WERI-Rb-1 (cell line): ENCODE results near the gene XPO5.
"Not testable (repeated sequence)": the region's sequence is repeated elsewhere in the genome, so short reads cannot be mapped to it uniquely, and the experiment has no call there.

Source experiments
- DNase-seq: peaks from one replicate; pipeline ENCODE4 v3.0.0-alpha.2; 2020
- H3K27ac ChIP-seq: fragments of 250-450 bp; sonication (Bioruptor Pico); 2 replicates; pipeline ENCODE4 v1.5.1; 2020; ENCODE audit warnings: mild to moderate bottlenecking, moderate library complexity
- H3K27me3 ChIP-seq: fragments of 250-450 bp; sonication (Bioruptor Pico); 2 replicates; pipeline ENCODE4 v1.5.1; 2021; ENCODE audit warnings: mild to moderate bottlenecking, low read depth, moderate library complexity; ENCODE audit not compliant: insufficient read depth, severe bottlenecking
- H3K36me3 ChIP-seq: fragments of 250-450 bp; sonication (Bioruptor Pico); 2 replicates; pipeline ENCODE4 v1.5.1; 2020; ENCODE audit warnings: mild to moderate bottlenecking, moderate library complexity
- H3K4me3 ChIP-seq: 2 replicates; pipeline ENCODE4 v1.5.1; 2011; ENCODE audit warnings: low read depth, mild to moderate bottlenecking, control low read depth, low read length
- H3K9me3 ChIP-seq: fragments of 250-450 bp; sonication (Bioruptor Pico); 2 replicates; pipeline ENCODE4 v1.5.1; 2021; ENCODE audit warnings: mild to moderate bottlenecking, moderate library complexity; ENCODE audit not compliant: severe bottlenecking
- CTCF ChIP-seq: IDR thresholded peaks from 2 replicates; pipeline ENCODE4 v1.5.1; 2011; ENCODE audit warnings: low read depth, mild to moderate bottlenecking, control low read depth, inconsistent platforms, low read length

XPO5 gene

GRCh38 chr6:43559328-43559727 lies 16.5 kb downstream of the XPO5 start:
- Histone ChIP-seq H3K36me3 (peaks cover 100% of the 10 kb centered on the region), H3K27ac (no peak overlapping the region)
- TF ChIP-seq CTCF = no peak

GRCh38 chr6:43557620-43558019 lies 18.2 kb downstream of the XPO5 start:
- H3K4me3 ChIP-seq, H3K9me3 ChIP-seq, DNase-seq, H3K27me3 ChIP-seq, H3K27ac ChIP-seq: not testable (repeated sequence)
- peaks cover 100% of the 10 kb centered on the region for H3K36me3 ChIP-seq

More at GRCh38 chr6:43559328-43559727, 16.5 kb downstream of the XPO5 start:
- Histone ChIP-seq H3K4me3 (no peak overlapping the region), H3K9me3 (no peaks in the 10 kb centered on the region), H3K27me3 (no peaks in the 10 kb centered on the region)
- no peak for DNase-seq

GRCh38 chr6:43547222-43547621 lies 28.6 kb downstream of the XPO5 start:
- Histone ChIP-seq H3K4me3 (no peak overlapping the region), H3K36me3 (peaks cover 100% of the 10 kb centered on the region), H3K27ac (no peak overlapping the region), H3K27me3 (no peaks in the 10 kb centered on the region), H3K9me3 (no peaks in the 10 kb centered on the region)
- no peak for DNase-seq
- TF ChIP-seq CTCF = no peak

GRCh38 chr6:43544461-43544860 lies 31.4 kb downstream of the XPO5 start:
- H3K36me3 ChIP-seq = peaks cover 99% of the 10 kb centered on the region
- DNase-seq = no peak
- no peaks in the 10 kb centered on the region for H3K9me3 ChIP-seq
- no peak overlapping the region for H3K4me3 ChIP-seq
- no peak overlapping the region for H3K27ac ChIP-seq
- TF ChIP-seq CTCF = no peak
- H3K27me3 ChIP-seq = no peaks in the 10 kb centered on the region

GRCh38 chr6:43541774-43542471 lies 33.9 kb downstream of the XPO5 start:
- no peak for TF ChIP-seq CTCF
- H3K4me3 ChIP-seq = no peak overlapping the region
- no peak overlapping the region for H3K27ac ChIP-seq
- DNase-seq = no peak
- no peaks in the 10 kb centered on the region for H3K9me3 ChIP-seq
- H3K36me3 ChIP-seq = peaks cover 96% of the 10 kb centered on the region
- H3K27me3 ChIP-seq = no peaks in the 10 kb centered on the region

GRCh38 chr6:43540507-43540906 lies 35.3 kb downstream of the XPO5 start:
- Histone ChIP-seq H3K36me3 (peaks cover 94% of the 10 kb centered on the region), H3K27me3 (no peaks in the 10 kb centered on the region), H3K27ac (no peak overlapping the region), H3K4me3 (no peak overlapping the region), H3K9me3 (no peaks in the 10 kb centered on the region)
- DNase-seq = no peak
- no peak for TF ChIP-seq CTCF

GRCh38 chr6:43539409-43539808 lies 36.4 kb downstream of the XPO5 start:
- not testable (repeated sequence) for H3K9me3 ChIP-seq, H3K27ac ChIP-seq, DNase-seq, H3K4me3 ChIP-seq, H3K27me3 ChIP-seq
- peaks cover 94% of the 10 kb centered on the region for H3K36me3 ChIP-seq

- H3K9me3 ChIP-seq, DNase-seq, H3K4me3 ChIP-seq, H3K27me3 ChIP-seq, H3K27ac ChIP-seq: not testable (repeated sequence)
- H3K36me3 ChIP-seq = peaks cover 94% of the 10 kb centered on the region
Observed at GRCh38 chr6:43538986-43539385, 36.9 kb downstream of the XPO5 start.
